ENCODE data around the gene SETD7. TPM values are rescaled to one million over a fixed set of nuclear protein-coding genes. Genes with fewer than 3 reads are reported as not detected.

Gene SETD7
- total and polyA plus RNA-seq, 2 donors (not counting 3 experiments of a cell fraction or from before 2014, with no cell fraction given): 18.8 to 39.9 TPM

DNA sequence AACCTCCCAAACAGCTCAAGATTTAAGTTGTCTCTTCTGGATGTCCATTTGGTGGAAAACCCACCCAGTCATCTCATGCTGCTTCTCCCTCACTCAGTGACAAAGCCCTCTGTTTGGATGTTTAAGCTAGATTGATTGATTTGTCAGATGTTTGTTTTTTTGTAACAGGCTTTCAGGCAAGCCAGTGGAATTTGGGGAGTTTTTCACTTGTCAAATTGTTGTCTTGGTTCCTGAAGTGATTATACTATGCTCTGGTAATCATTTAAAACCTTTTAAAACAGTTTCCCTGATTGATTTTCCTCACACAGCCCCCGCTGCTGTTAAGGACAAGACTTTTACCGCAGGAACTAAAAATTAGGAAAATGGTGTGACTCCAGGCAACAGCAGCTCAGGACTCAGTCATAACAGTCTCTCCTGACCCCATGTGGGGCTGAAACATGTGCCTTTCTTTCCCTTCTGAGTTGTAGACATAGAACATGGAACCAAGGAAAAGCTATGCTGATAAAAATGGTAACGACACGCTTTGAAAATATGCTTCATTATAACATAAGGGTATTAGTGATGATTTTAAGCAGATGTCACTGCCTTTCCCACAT, 40.8 kb upstream of the SETD7 start:
- H2AFZ ChIP-seq (ENCODE audit: low read depth, low read length): no peak overlapping the region
- no peaks in the 10 kb centered on the region for H4K20me1 ChIP-seq (replicated peaks; ENCODE audit: control insufficient read depth, extremely low read depth, insufficient read depth, low read length)
- POLR2A ChIA-PET: no interaction called here
- CTCF ChIA-PET: interaction anchor here (1.1 to 3.0 kb wide), 4 partner anchors 10 to 55 kb away, joined by 3 to 9 read pairs (median 6); no protein-coding TSS in a partner anchor
- H3K4me2 ChIP-seq (ENCODE audit: insufficient read depth, low read length): no peak overlapping the region
- no peaks in the 10 kb centered on the region for H3K9me1 ChIP-seq (replicated peaks; ENCODE audit: control insufficient read depth, extremely low read depth, insufficient read depth, low read length)
- no TSS peak for BruUV-seq (replicated peaks)
- H3K9ac ChIP-seq (replicated peaks; ENCODE audit: extremely low read depth, insufficient read depth, low read length): no peak overlapping the region
- H3K36me3 ChIP-seq (ENCODE audit: control insufficient read depth in 2 of 2, extremely low read depth in 1 of 2, insufficient read depth in 2 of 2, low read length in 2 of 2): no peaks in the 10 kb centered on the region
- dilution Hi-C loops (cut with MboI; ENCODE audit: extremely low pct_ligation_motif_present, low sequenced_read_pairs): no loop called here
- no peaks in the 10 kb centered on the region for H3K79me2 ChIP-seq (ENCODE audit: control insufficient read depth, insufficient read depth, low read length)
- intact Hi-C loops (cut with micrococcal nuclease): no loop called here
- no peaks in the 10 kb centered on the region for H3K9me3 ChIP-seq (replicated peaks; ENCODE audit: control insufficient read depth, insufficient read depth, low read length)
- H3K27me3 ChIP-seq (ENCODE audit: control insufficient read depth in 2 of 2, insufficient read depth in 2 of 2, low read length in 2 of 2): peaks cover 31 to 44% of the 10 kb centered on the region in 2 experiments
- H3K4me3 ChIP-seq (replicated peaks in 1 of 3; ENCODE audit: insufficient read depth in 1 of 3, low read depth in 1 of 3, low read length in 3 of 3): no peak overlapping the region
- no peak overlapping the region for H3K27ac ChIP-seq (ENCODE audit: insufficient read depth, low read depth, low read length)
- DNase-seq (ENCODE audit: low read depth, low spot score) (no peak), FAIRE-seq (no peak)
- H3K4me1 ChIP-seq (ENCODE audit: control insufficient read depth, extremely low read depth, insufficient read depth, low read length): no peaks in the 10 kb centered on the region
- no peak for TF ChIP-seq GATA2 (IDR thresholded peaks at IDR 0.05; ENCODE audit: insufficient read depth, insufficient read length, low read depth, low read length)
- TF ChIP-seq MYC (IDR thresholded peaks at IDR 0.05; ENCODE audit: low read depth, low read length): no peak
- TF ChIP-seq JUN (IDR thresholded peaks at IDR 0.05; ENCODE audit: borderline replicate concordance, insufficient read depth, insufficient read length, low read depth): no peak
- TF ChIP-seq POLR2AphosphoS5 (IDR thresholded peaks at IDR 0.05; ENCODE audit: insufficient read depth, low read depth, low read length): no peak
- TF ChIP-seq FOS (IDR thresholded peaks at IDR 0.05; ENCODE audit: borderline replicate concordance, insufficient read depth, low read length): no peak
- TF ChIP-seq, protein P1, sequence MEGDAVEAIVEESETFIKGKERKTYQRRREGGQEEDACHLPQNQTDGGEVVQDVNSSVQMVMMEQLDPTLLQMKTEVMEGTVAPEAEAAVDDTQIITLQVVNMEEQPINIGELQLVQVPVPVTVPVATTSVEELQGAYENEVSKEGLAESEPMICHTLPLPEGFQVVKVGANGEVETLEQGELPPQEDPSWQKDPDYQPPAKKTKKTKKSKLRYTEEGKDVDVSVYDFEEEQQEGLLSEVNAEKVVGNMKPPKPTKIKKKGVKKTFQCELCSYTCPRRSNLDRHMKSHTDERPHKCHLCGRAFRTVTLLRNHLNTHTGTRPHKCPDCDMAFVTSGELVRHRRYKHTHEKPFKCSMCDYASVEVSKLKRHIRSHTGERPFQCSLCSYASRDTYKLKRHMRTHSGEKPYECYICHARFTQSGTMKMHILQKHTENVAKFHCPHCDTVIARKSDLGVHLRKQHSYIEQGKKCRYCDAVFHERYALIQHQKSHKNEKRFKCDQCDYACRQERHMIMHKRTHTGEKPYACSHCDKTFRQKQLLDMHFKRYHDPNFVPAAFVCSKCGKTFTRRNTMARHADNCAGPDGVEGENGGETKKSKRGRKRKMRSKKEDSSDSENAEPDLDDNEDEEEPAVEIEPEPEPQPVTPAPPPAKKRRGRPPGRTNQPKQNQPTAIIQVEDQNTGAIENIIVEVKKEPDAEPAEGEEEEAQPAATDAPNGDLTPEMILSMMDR (IDR thresholded peaks at IDR 0.05; ENCODE audit: extremely low read depth in 1 of 2, insufficient read depth in 1 of 2, low read depth in 1 of 2, low read length in 2 of 2): no peak

Measured in endothelial cell of umbilical vein (primary cell).